HG02852 (cell line): ENCODE data around the gene SNAPC5.
A peak's percentile ranks its signal among the peaks of the same experiment; 100 is the strongest.
"Not testable (repeated sequence)": the region's sequence is repeated elsewhere in the genome, so short reads cannot be mapped to it uniquely, and the experiment has no call there.

Experiments used
- ATAC-seq: cut with Tn5 transposase; IDR thresholded peaks from one replicate; pipeline ENCODE4 v1.9.1; 2021; ENCODE audit warnings: mild to moderate bottlenecking, moderate library complexity; ENCODE audit not compliant: unreplicated experiment

Gene SNAPC5

GRCh38 chr15:66491846-66492245 is 5.7 kb downstream of the SNAPC5 start:
- no peak for ATAC-seq

DNA sequence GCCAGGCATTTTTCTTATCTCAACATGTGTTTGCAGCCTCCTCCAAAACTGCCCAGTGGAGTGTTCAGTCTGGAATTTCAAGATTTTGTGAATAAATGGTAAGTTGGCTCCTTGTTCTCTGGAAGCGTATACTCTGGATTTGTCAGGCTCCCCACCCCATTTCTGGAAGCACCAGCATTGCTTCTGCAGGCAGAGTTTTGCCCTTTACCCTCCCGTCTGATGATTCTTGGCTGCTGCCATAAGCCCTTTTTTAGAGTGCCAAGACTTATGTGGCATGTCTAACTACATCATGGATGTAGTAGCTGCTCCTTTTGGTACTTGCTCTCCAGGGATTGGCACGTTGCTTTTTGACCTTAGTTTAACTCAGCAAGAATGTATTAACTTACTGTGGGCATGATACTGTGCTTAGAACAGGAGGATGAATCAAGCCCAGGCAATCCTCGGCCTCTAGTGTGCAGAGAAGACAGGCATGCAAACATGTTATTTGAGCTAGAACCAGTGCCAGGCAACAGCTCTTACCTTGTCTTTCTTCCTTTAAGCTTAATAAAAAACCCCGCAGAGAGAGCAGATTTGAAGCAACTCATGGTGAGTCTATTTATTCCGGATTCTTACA is 8.3 kb downstream of the SNAPC5 start:
- ATAC-seq: no peak

DNA sequence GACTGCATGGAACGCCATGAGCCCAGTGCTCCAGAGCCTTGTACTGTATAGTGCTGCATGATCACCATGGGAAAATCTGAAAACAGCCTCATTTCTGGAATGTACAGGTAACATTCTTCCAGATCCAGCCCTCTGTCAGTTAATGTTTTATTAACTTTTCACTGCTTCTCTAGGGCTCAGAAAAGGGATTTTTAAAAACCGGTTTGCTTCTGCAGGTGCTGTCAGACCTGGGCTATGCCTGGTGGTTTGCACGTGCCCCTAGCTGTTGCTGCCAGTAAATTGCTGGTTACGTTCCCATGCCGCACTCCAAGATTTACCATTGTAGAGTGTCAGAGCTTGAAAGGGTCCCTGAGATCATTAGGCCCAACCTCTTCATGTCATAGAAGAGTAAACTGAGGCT is 9.0 kb downstream of the SNAPC5 start:
- ATAC-seq: no peak

- no peak for ATAC-seq
Measured at GRCh38 chr15:66486887-66487286, 10.7 kb downstream of the SNAPC5 start.

DNA sequence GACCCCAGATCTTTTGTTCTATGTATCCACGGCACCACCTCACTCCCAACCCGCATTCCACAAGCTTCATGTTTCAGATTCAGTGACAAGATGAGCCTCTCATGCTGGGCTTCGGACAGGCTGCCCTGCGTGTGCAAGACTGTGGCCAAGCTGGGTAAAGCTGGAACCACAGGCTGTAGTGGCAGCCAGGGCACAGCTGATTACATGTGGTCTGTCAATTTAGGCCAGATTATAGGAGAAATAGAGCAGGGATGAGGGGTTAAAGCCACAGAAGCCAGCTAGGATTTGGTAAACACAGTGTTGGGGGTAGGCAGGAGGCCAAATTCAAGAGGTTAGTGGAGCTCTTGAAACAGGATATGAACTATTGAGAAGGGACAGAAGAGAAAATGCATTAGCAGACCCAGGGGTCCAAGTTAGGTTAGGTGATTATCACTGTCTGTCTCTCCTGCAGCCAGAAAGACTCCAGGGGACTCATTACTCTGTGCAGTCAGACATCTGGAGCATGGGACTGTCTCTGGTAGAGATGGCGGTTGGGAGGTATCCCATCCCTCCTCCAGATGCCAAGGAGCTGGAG is 12.9 kb downstream of the SNAPC5 start:
- ATAC-seq: no peak

GRCh38 chr15:66483131-66483566 is 14.4 kb downstream of the SNAPC5 start:
- no peak for ATAC-seq

- no peak for ATAC-seq
Measured at GRCh38 chr15:66482539-66482938, 15.0 kb downstream of the SNAPC5 start.

- no peak for ATAC-seq
Measured at GRCh38 chr15:66481107-66481856, 16.3 kb downstream of the SNAPC5 start.

DNA sequence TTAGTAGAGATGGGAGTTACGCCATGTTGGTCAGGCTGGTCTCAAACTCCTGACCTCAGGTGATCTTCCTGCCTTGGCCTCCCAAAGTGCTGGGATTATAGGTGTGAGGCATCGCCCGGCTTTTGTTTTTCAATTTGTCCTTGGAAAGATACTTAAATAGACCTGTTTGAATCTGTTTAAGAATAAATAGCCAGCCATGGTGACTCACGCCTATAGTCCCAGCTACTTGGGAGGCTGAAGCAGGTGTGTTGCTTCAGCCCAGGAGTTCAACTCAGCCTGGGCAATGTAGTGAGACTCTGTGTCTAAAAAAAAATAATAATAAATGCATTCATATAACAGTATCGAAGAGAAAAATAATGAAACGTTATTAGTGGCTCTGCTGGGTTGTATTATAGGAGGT is 17.3 kb downstream of the SNAPC5 start:
- no peak for ATAC-seq

- ATAC-seq: no peak
Measured at GRCh38 chr15:66477011-66477410, 20.6 kb downstream of the SNAPC5 start.

DNA sequence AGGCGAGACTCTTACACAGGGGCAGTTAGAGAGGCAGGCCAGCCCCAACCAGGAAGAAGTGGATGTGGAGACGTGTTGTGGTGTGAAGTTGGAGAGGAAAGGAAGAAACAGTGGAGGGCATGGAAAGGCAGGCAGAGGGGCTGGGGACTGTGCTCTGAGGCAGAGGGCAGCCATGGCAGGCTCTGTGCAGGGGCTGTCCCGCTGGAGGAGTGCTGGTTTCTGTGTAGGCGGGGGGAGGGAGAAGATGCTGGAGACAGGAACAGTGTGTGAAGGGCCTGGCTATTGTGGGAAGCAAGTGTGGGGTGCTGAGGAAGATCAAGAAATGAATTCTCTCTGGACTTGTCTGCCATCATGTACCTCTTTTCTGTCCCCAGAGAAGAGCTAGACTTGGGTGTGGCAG is 21.0 kb downstream of the SNAPC5 start:
- ATAC-seq: no peak

- no peak for ATAC-seq
Measured at GRCh38 chr15:66474963-66475362, 22.6 kb downstream of the SNAPC5 start.

DNA sequence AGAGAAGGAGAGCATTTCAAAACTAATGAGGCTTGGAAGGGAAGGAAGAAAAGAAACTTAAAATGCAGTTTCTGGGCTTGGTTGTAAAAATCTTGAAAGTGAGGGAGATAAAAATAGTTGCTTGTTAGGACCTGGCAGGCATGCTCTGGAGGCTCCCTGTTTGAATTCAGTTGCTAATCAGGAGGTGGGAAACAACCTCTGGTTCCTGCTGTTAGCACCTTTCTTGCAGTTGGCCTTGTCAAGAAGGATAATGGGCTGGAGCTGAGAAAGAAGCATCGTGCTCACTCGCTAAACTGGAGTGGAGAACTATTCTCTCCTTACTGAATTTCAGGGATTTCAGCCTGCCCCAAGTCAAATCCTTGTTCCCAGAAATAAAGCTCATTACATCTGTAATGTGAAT is 23.4 kb downstream of the SNAPC5 start:
- ATAC-seq: no peak

DNA sequence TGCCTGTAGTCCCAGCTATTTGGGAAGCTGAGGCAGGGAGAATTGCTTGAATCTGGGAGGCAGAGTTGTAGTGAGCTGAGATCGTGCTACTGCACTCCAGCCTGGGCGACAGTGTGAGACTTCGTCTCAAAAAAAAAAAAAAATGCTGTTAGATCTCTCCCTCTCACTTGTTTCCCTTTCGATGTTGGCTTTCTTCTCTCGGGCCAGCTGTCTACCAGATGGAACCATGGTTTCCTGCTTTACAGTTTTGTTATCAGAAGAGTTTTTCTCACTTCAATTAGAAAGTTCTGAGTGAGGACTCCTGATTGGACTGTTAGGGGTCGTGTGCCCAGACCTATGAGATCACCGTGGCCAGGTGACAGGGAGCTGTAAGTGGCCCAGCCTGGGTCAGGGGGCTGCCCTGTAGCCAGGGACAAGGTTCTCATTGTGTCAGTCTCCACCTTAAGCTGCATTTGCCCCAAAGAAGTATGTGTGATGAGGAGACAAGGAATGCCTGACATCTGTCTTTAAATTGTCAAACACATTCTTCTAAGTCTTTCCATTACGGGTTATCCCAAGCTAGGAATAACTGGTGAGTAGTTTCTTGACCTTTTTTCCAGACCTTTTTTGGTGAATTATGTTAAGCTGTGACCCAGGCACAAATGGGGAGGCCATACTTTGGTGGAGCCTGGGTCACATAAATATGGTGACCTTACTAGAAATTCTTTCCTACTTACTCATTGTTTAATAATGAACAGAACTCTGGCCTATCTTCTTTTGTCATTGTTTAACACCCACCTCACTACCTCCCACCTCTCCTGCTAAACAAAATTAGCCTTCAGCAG is 25.2 kb downstream of the SNAPC5 start:
- peak; percentile 78 for ATAC-seq

- not testable (repeated sequence) for ATAC-seq
Measured at GRCh38 chr15:66470825-66471224, 26.7 kb downstream of the SNAPC5 start.

GRCh38 chr15:66467162-66468040 is 30.2 kb downstream of the SNAPC5 start:
- ATAC-seq: not testable (repeated sequence)

DNA sequence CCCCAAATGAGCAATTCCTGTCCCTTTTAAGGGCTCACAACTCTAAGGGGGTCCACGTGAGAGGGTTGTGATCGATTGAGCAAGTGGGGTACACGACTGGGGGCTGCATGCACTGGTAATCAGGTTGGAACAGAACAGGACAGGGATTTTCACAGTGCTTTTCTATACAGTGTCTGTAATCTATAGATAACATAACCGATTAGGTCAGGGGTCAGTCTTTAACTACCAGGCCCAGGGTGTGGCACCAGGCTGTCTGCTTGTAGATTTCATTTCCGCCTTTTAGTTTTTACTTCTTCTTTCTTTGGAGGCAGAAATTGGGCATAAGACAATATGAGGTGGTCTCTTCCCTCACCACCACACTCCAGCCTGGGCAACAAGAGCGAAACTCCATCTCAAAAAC is 32.3 kb downstream of the SNAPC5 start:
- ATAC-seq: not testable (repeated sequence)

- ATAC-seq: no peak
Measured at GRCh38 chr15:66462627-66463026, 34.9 kb downstream of the SNAPC5 start.

- ATAC-seq: no peak
Measured at GRCh38 chr15:66461917-66462316, 35.6 kb downstream of the SNAPC5 start.

DNA sequence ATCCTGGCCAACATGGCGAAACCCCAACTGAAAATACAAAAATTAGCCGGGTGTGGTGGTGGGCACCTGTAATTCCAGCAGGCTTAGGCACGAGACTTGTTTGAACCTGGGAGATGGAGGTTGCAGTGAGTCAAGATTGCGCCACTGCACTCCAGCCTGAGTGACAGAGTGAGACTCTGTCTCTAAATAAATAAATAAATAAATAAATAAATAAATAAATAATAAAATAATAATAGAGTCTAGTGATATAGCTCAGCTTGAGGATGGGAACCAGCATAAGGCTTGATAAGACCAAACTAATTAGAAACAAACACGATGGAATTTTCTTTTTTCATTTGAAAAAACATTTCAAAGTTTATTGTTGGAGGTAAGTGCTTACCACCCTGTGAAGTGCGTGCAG is 36.3 kb downstream of the SNAPC5 start:
- not testable (repeated sequence) for ATAC-seq
